ENCODE measurements around the gene PRPF4. TPM values are rescaled to one million over a fixed set of nuclear protein-coding genes. Genes with fewer than 3 reads are reported as not detected.

The PRPF4 gene
- total RNA-seq, 3 donors from 2014 or later, result 13.2 to 18.4 (median 15.8) TPM

- ATAC-seq, result no peak
- DNase-seq, result no peak
- TF ChIP-seq CTCF (IDR thresholded peaks at IDR 0.05), result no peak
- intact Hi-C loops (cut with DNase I, micrococcal nuclease), result loop anchor here in 1 of 2 donors (10.0 kb wide), 1 partner anchor 97 kb away; the partner anchor contains the start of gene ALAD
- H3K4me1 ChIP-seq (ENCODE audit: low read depth), result no peaks in the 10 kb centered on the region
- no peaks in the 10 kb centered on the region for H3K9me3 ChIP-seq
- H3K36me3 ChIP-seq (ENCODE audit: low read depth), result no peaks in the 10 kb centered on the region
- H3K4me3 ChIP-seq, result no peak overlapping the region
These were observed 32.0 kb downstream of the PRPF4 start for GRCh38 chr9:113307396-113307975.

- intact Hi-C loops (cut with DNase I, micrococcal nuclease), result loop anchor here in 1 of 2 donors (10.0 kb wide), 1 partner anchor 95 kb away; the partner anchor contains the start of gene ALAD
- TF ChIP-seq CTCF (IDR thresholded peaks at IDR 0.05), result peak; percentile 29
- H3K4me1 ChIP-seq (ENCODE audit: low read depth), result no peaks in the 10 kb centered on the region
- H3K4me3 ChIP-seq, result no peak overlapping the region
- ATAC-seq (peak; percentile 67), DNase-seq (peak in 1 of 3 donors; percentile 61)
- H3K9me3 ChIP-seq, result no peaks in the 10 kb centered on the region
- H3K36me3 ChIP-seq (ENCODE audit: low read depth), result no peaks in the 10 kb centered on the region
These were observed 33.9 kb downstream of the PRPF4 start for GRCh38 chr9:113309204-113309813.

- Histone ChIP-seq H3K4me1 (ENCODE audit: low read depth) (no peaks in the 10 kb centered on the region), H3K36me3 (ENCODE audit: low read depth) (no peaks in the 10 kb centered on the region), H3K4me3 (no peak overlapping the region), H3K9me3 (no peaks in the 10 kb centered on the region)
- ATAC-seq (no peak), DNase-seq (no peak)
- intact Hi-C loops (cut with DNase I, micrococcal nuclease), result no loop called here
- no peak for TF ChIP-seq CTCF (IDR thresholded peaks at IDR 0.05)
These were observed 35.1 kb downstream of the PRPF4 start for GRCh38 chr9:113310538-113310937.

- no peak for DNase-seq
- no peaks in the 10 kb centered on the region for H3K4me1 ChIP-seq (ENCODE audit: low read depth)
- no peaks in the 10 kb centered on the region for H3K36me3 ChIP-seq (ENCODE audit: low read depth)
- no peak overlapping the region for H3K4me3 ChIP-seq
- no peak for TF ChIP-seq CTCF (IDR thresholded peaks at IDR 0.05)
- ATAC-seq, result no peak
- intact Hi-C loops (cut with DNase I, micrococcal nuclease), result no loop called here
- H3K9me3 ChIP-seq, result no peaks in the 10 kb centered on the region
These were observed 36.5 kb downstream of the PRPF4 start for GRCh38 chr9:113311961-113312360.

- intact Hi-C loops (cut with DNase I, micrococcal nuclease), result no loop called here
- no peak for ATAC-seq
These were observed 37.8 kb downstream of the PRPF4 start for GRCh38 chr9:113313261-113313660.

More at GRCh38 chr9:113313261-113313660, 37.8 kb downstream of the PRPF4 start:
- Histone ChIP-seq H3K4me1 (ENCODE audit: low read depth) (no peaks in the 10 kb centered on the region), H3K36me3 (ENCODE audit: low read depth) (no peaks in the 10 kb centered on the region), H3K9me3 (no peaks in the 10 kb centered on the region), H3K4me3 (no peak overlapping the region)
- no peak for TF ChIP-seq CTCF (IDR thresholded peaks at IDR 0.05)
- DNase-seq, result no peak

All from mucosa of descending colon (tissue), 3 donors.